IPS DF 6.9 (cell line): ENCODE data around the gene P4HB.

Source experiments
- DNase-seq: peaks from one replicate; pipeline ENCODE4 v3.0.0-alpha.2; 2013; ENCODE audit warnings: low read depth, low spot score
- H3K27ac ChIP-seq: one replicate; pipeline ENCODE4 v1.5.1; 2013; ENCODE audit warnings: low read length, control low read depth
- H3K27me3 ChIP-seq: 2 replicates; pipeline ENCODE4 v1.6.1; 2013; ENCODE audit warnings: mild to moderate bottlenecking, low read length; ENCODE audit not compliant: control insufficient read depth, insufficient read depth
- H3K36me3 ChIP-seq: 2 replicates; pipeline ENCODE4 v1.6.1; 2013; ENCODE audit warnings: low read length; ENCODE audit not compliant: control insufficient read depth, insufficient read depth
- H3K4me1 ChIP-seq: 2 replicates; pipeline ENCODE4 v1.6.1; 2013; ENCODE audit warnings: low read length; ENCODE audit not compliant: control insufficient read depth, insufficient read depth
- H3K4me3 ChIP-seq: 2 replicates; pipeline ENCODE4 v1.5.1; 2013; ENCODE audit warnings: mild to moderate bottlenecking, low read length
- H3K9me3 ChIP-seq: 2 replicates; pipeline ENCODE4 v1.6.1; 2013; ENCODE audit warnings: low read length, inconsistent platforms; ENCODE audit not compliant: control insufficient read depth, insufficient read depth
- WGBS: extraction: QIAGEN DNeasy Blood & Tissue Kit; methylation state at CpG from one replicate; pipeline ENCODE4 v1.1.7; 2013; ENCODE audit warnings: mixed read lengths, missing lambda C conversion rate; ENCODE audit not compliant: insufficient read length, insufficient coverage; 5-methylcytosine and 5-hydroxymethylcytosine counted together

P4HB gene

GRCh38 chr17:81867170-81867990 lies 7.0 kb upstream of the P4HB start:
- Histone ChIP-seq H3K9me3 (no peaks in the 10 kb centered on the region), H3K27me3 (no peaks in the 10 kb centered on the region), H3K4me3 (no peak overlapping the region), H3K27ac (no peak overlapping the region), H3K4me1 (peaks cover 3% of the 10 kb centered on the region), H3K36me3 (peaks cover 7% of the 10 kb centered on the region; the same call in 1 of the 2 replicates)
- DNase-seq, result no peak
- no CpG with 5 or more reads among the region's 23 CpGs for WGBS

- WGBS, result no CpG with 5 or more reads among the region's 18 CpGs
- Histone ChIP-seq H3K4me1 (peaks cover 3% of the 10 kb centered on the region), H3K9me3 (no peaks in the 10 kb centered on the region), H3K27me3 (no peaks in the 10 kb centered on the region), H3K4me3 (no peak overlapping the region), H3K36me3 (peaks cover 7% of the 10 kb centered on the region; the same call in 1 of the 2 replicates), H3K27ac (no peak overlapping the region)
- DNase-seq, result no peak
Observed at GRCh38 chr17:81866440-81867169, 6.3 kb upstream of the P4HB start.

GRCh38 chr17:81865733-81866439 lies 5.6 kb upstream of the P4HB start:
- peaks cover 3% of the 10 kb centered on the region for H3K4me1 ChIP-seq
- no peak for DNase-seq
- H3K9me3 ChIP-seq, result no peaks in the 10 kb centered on the region
- no CpG with 5 or more reads among the region's 18 CpGs for WGBS
- no peak overlapping the region for H3K27ac ChIP-seq
- H3K27me3 ChIP-seq, result no peaks in the 10 kb centered on the region
- peaks cover 7% of the 10 kb centered on the region; the same call in 1 of the 2 replicates for H3K36me3 ChIP-seq
- no peak overlapping the region for H3K4me3 ChIP-seq

- peaks cover 3% of the 10 kb centered on the region for H3K4me1 ChIP-seq
- no CpG with 5 or more reads among the region's 8 CpGs for WGBS
- no peaks in the 10 kb centered on the region for H3K9me3 ChIP-seq
- H3K36me3 ChIP-seq, result peaks cover 7% of the 10 kb centered on the region; the same call in 1 of the 2 replicates
- no peaks in the 10 kb centered on the region for H3K27me3 ChIP-seq
- H3K27ac ChIP-seq, result no peak overlapping the region
- no peak overlapping the region for H3K4me3 ChIP-seq
- DNase-seq, result no peak
Observed at GRCh38 chr17:81865358-81865732, 5.0 kb upstream of the P4HB start.

GRCh38 chr17:81863833-81864768 lies 3.8 kb upstream of the P4HB start:
- WGBS, result no CpG with 5 or more reads among the region's 9 CpGs
- Histone ChIP-seq H3K9me3 (no peaks in the 10 kb centered on the region), H3K36me3 (peaks cover 7% of the 10 kb centered on the region; the same call in 1 of the 2 replicates), H3K27me3 (no peaks in the 10 kb centered on the region), H3K4me3 (no peak overlapping the region), H3K4me1 (no peaks in the 10 kb centered on the region), H3K27ac (no peak overlapping the region)
- DNase-seq, result no peak

- H3K36me3 ChIP-seq, result peaks cover 12% of the 10 kb centered on the region
- no peak for DNase-seq
- no peaks in the 10 kb centered on the region for H3K9me3 ChIP-seq
- WGBS, result no CpG with 5 or more reads among the region's 6 CpGs
- H3K4me3 ChIP-seq, result no peak overlapping the region
- no peaks in the 10 kb centered on the region for H3K27me3 ChIP-seq
- no peaks in the 10 kb centered on the region for H3K4me1 ChIP-seq
- no peak overlapping the region for H3K27ac ChIP-seq
Observed at GRCh38 chr17:81863123-81863675, 2.9 kb upstream of the P4HB start.

GRCh38 chr17:81860756-81861568 lies 627 bp upstream of the P4HB start:
- Histone ChIP-seq H3K4me3 (peak overlapping the region; percentile 81), H3K27me3 (no peaks in the 10 kb centered on the region), H3K9me3 (no peaks in the 10 kb centered on the region), H3K4me1 (no peaks in the 10 kb centered on the region), H3K27ac (no peak overlapping the region), H3K36me3 (peaks cover 9% of the 10 kb centered on the region)
- WGBS, result no CpG with 5 or more reads among the region's 74 CpGs
- peak; percentile 99 for DNase-seq

- no CpG with 5 or more reads among the region's 23 CpGs for WGBS
- H3K4me3 ChIP-seq, result peak overlapping the region; percentile 79; the same call in 1 of the 2 replicates
- no peaks in the 10 kb centered on the region for H3K27me3 ChIP-seq
- H3K4me1 ChIP-seq, result no peaks in the 10 kb centered on the region
- no peak for DNase-seq
- no peaks in the 10 kb centered on the region for H3K9me3 ChIP-seq
- no peak overlapping the region for H3K27ac ChIP-seq
- peaks cover 16% of the 10 kb centered on the region for H3K36me3 ChIP-seq
Observed at GRCh38 chr17:81858967-81859905, 1.1 kb downstream of the P4HB start.
